ENCODE results near the gene DDX41.
"Not testable (repeated sequence)": the region's sequence is repeated elsewhere in the genome, so short reads cannot be mapped to it uniquely, and the experiment has no call there.

DDX41 gene

DNA sequence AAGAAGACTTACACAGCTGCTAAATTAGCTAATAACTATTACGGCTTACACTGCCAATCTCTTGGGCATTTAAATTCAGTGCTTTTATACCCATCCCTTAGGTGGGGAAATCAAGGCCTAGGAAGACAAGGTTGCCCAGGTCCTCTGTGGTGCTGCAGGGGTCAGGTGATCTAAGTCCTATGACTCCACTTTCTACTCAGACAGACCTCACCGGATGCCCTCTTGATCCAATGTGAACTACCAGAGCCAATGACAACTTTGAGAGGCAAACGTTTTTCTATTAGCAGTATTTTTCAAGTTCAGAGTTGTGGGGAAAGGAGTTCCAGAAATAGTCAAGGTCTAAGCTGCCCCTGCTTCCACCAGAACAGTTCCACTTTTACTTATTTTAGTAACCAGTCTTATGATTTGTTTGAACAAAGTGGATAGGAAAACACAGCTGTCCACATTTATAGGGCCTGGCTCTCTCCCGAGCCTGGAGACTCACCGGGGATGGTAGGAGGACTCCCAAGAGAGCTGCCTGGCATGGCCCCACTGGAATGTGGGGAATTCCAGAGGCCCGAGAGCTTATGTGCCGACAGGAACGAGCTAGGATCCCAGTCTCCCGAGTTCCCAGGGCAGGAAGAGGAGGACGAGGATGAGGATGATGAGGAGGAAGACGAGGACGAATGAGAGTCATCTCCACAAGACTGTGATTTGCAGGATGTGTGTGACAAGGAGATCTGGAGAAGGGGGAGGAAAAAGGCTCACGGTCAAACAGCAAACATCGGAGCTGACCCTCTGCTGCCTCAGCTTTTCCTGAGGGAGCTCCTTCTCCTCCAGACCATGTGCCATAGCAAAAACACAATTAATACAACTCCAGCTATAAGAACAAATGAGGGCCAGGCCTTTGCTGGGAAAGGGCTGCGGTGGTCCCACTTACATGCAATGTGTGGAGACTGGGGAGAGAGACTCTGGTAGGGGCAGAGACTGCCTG is 20.9 kb upstream of the DDX41 start:
- DNase-seq (ENCODE audit: low read depth in 2 of 2, low spot score in 1 of 2) = no peak

DNA sequence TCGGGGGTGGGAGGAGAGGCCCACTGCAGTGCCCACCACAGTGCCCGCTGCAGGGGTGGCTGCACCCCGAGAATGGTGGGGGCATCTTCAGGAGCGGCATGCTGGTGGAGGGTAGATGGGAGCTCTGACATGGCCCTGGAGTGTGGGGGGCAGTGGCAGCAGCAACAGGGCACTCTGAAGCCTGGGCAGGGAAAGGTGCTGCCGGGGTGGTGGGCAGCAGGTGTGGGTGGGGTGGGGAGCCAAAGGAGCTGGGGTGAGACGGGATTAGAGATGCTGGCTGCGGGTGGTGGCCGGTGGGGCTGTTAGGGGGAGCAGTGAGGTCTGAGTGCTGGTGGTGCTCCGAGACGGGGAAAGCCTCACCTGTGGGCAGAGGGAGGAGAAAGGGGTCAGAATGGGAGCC is 19.6 kb upstream of the DDX41 start:
- DNase-seq (ENCODE audit: low read depth in 2 of 2, low spot score in 1 of 2) = no peak

DNA sequence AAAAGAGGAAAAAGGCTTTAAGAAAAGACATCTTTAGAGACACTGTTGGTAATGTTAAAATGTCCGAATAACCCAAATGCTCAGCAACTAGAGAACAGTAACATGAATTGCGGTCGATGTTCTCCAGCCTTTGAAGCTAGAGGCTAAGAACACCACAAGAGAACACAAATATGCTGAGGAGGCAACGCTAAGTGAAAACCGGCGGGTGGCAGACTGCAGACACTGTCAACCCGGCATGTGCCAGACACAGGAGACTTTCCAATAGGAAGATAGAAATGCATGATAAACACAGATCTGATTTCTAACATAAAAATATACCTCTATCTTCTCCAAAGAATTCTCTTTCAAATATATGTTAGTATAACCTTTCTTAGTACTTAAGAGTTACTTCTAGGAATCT is 18.4 kb upstream of the DDX41 start:
- DNase-seq (ENCODE audit: low read depth in 2 of 2, low spot score in 1 of 2) = no peak

DNA sequence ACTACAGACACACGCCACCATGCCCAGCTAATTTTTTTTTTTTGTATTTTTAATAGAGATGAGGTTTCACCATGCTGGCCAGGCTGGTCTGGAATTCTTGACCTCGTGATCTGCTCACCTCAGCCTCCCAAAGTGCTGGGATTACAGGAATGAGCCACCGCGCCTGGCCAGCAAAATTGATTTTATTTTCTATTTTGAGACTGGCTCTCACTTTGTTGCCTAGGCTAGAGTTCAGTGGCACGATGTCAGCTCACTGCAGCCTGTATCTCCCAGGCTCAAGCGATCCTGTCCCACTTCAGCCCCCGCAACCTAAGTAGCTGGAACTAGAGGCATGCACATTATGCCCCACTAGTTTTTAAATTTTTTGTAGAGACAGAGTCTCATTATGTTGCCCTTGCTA is 17.7 kb upstream of the DDX41 start:
- DNase-seq (ENCODE audit: low read depth in 2 of 2, low spot score in 1 of 2) = not testable (repeated sequence)

DNA sequence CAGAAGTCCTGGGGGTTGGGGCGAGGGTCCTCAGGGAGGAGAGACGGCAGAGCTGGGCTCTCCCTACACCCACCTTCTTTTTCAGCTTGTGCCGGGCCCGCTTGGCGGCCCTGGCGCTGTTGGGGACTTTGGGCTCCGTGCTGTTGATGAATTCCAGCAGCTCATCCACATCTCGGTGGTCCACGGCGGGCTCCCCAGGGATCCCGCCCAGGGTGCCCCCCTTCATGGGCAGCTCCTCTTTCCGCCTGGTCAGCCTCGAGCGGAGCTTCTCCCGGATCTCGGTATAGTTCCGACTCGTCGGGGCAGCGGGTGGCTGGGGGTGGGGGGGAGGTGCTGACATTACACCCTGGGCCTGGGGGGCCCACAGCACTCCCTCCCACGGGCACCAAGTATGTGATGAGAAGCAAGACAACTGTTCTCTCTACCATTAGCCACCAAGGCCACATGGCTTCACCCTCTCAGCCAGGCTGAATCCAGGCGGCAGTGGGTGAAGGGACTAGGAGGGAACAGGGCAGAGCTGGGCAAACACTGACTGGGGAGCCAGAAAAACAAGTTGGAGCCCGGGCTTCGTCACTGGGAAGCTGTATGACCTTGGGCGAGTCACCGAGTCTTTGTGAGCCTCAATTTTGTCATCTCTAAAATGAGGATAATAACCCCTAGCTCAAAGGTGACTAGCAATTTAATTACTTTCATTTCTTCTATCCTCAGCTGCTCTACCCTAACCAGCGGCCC is 14.6 kb upstream of the DDX41 start:
- DNase-seq (ENCODE audit: low read depth in 2 of 2, low spot score in 1 of 2) = no peak

DNA sequence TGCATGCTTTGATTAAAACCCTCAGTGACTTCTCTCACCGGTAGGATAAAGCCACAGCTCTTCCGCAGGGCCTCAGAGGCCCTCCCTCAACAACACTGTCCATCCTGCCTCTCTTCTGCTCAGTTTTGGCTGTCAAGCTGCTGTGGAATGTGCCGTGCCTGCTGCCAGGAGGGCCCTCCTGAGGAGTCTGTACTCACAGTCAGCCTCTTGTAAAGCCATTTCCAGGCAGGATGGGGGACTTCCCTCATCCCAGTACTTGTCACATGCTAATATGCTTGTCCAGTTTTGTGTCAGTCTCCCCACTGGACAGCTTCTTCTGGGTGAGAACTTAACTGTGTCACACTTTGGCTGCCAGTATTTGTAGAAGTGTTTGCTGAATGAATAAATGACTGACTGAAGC is 13.9 kb upstream of the DDX41 start:
- DNase-seq (ENCODE audit: low read depth in 2 of 2, low spot score in 1 of 2) = no peak

DNA sequence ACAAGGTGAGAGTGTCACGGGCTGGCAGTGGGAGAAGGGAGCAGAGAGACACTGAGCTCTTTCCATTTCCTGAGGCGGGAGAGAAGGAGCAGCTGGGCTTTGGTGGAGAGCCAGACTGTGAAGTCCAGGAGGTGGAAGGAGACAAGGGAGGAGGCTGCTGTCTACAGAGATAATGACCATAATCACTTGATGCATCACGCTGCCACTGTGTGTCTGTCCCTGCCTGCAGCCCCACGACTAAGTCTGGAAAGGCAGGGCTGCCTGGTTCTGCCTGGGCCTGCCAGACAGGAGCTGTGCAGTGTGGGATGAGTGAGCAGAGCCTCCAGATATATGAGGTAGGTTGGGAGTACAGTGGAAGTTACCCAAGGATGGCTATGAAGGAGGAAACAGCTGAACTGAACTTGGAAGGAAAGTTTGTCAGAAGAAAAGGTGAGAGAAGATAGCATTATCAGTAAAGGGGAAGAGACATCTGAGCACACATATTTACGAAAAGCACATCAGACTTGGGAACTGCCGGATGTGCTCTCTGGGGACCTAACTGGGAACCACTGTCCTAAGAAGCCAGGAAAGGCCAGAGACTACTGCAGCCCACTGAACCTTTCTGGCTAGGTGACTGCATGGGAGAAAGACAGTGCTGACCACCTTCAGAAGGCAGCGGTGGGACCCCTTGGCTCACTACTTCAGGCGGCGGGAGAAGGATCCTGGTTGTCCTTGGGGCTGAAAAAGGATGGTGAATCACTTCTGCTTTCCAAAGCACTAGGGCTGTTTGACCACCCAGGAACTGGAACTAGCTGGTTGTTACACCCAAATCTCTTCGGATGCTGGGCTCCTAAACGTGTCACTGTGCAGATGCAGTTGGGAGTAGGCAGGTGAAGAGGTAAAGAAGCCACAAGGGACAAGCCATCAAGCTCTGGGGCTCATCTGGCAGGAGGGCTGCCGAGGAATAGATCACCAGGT is 12.8 kb upstream of the DDX41 start:
- DNase-seq (ENCODE audit: low read depth in 2 of 2, low spot score in 1 of 2) = no peak

DNA sequence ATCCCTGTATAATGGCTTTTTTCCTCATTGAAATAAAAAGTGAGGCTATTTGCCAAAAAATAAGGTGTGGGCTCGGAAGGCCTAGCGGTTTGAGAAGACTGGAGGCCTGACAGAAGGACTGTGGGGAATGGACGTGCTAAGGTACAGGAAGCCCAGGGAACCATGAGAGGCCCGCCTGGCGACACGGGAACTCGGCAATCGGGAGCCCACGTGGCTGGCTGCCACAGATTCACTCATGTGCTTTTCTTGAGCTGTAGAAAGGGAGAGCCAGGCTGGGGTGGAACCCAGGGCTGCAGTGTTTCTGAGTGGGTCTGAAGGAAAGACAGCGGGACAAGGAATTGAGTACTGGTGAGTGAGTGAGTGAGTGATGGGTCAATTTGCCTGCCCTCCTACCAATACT is 11.9 kb upstream of the DDX41 start:
- DNase-seq (ENCODE audit: low read depth in 2 of 2, low spot score in 1 of 2) = no peak

DNA sequence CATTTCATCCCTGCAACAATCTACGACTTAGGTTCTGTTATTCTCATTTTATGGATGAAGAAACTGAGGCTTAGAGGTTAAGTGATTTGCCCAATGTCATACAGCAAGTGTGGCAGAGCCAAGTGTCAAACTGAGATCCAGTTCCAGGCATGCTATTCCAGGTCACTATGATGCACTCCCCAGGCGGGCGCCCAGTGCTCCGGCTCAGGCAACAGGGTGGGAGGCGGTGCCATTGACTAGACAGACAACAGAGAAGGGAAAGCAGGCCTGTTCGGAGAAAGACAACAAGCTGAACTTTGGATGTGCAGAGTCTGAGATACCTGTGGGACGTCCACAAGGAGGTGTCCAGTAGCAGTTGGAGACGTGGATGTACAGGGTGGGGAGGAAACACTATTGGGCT is 10.8 kb upstream of the DDX41 start:
- no peak for DNase-seq (ENCODE audit: low read depth in 2 of 2, low spot score in 1 of 2)

DNA sequence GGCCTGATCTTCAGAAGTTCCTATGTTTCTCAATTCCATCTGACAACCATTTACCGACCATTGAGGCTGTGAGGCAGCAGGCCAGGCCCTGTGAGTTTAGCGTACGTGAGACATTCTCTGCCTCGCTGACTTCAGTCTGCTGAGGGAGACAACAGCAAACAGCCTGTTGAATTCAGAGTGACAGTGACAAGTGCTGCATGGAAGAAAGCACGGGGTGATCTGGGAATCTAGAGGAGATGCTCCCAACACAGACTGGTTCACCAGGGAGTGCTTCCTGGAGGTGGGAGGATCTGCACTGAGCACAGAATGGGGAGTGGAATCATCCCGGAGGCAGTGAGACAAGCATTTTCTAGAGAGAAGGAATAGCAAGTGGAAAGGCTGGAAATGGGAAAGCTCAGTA is 10.0 kb upstream of the DDX41 start:
- no peak for DNase-seq (ENCODE audit: low read depth in 2 of 2, low spot score in 1 of 2)

DNA sequence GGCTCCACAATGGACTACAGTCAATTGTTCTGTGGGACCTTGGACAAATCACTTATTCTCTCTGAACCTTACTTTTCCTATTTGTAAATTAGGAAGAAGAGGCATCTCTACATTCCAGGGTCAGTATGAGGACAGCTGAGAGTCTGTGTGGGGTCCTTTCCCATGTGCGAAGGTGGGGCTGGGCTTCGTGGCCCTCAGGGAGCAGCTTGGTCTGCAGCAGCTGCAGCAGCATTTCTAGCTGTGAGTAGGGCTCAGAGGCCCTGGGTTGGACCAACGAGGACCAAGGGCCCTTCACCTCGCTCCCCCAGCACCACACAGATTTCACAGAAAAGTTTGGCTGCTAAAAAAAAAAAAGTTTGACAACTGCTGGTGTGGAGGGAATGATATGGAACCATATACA is 9.4 kb upstream of the DDX41 start:
- DNase-seq (ENCODE audit: low read depth in 2 of 2, low spot score in 1 of 2) = no peak

DNA sequence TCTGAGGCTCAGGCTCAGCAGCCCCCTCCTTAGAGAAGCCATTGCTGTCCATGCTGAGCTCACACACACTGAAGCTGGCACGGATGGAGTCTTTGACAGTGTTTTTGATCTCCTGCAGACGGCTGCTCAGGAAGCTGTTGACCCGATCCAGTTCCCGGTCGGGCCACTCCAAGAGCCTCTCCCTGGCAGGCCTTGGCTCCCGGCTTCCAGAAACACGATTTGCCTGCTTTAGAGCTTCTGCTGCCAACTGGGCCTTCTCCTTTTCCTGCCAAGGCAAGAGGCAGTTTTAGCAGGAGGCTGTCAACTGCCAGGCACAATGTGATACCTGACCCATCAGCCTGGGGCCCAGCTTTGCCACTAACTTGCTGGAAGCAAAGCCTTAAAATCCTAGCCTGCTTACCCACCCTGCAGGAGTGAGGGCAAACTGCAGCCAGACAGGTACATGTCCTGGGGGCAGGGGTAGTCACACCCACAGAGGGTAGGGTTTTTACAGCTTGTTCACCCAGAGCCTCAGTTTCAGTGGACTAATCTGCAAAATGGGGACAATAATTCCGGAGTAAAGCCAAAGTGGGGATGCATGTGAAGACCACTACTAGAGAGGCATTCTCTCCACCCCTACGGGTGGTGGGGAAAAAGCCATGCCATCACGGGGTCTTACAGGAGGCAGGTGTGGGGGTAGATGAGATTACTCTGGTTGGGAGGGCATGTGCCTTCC is 8.3 kb upstream of the DDX41 start:
- no peak for DNase-seq (ENCODE audit: low read depth in 2 of 2, low spot score in 1 of 2)

DNA sequence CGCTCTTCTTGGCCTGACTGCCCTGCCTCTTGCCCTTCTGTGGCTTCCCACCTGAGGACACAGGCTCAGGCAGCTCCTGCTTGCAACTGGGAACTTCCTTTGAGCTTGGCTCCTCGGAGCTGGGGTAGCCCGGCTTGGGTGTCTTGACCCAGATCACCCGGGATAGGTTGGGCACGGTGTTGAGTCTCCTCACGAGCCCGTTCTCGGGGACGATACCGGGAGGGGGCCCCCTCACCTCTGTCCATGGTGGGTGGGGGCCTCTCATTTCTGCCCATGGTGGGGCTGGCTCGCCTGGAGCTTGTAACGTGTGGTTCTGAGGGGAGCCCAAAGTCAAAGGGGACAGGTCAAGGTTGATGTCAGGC is 7.8 kb upstream of the DDX41 start:
- no peak for DNase-seq (ENCODE audit: low read depth in 2 of 2, low spot score in 1 of 2)

DNA sequence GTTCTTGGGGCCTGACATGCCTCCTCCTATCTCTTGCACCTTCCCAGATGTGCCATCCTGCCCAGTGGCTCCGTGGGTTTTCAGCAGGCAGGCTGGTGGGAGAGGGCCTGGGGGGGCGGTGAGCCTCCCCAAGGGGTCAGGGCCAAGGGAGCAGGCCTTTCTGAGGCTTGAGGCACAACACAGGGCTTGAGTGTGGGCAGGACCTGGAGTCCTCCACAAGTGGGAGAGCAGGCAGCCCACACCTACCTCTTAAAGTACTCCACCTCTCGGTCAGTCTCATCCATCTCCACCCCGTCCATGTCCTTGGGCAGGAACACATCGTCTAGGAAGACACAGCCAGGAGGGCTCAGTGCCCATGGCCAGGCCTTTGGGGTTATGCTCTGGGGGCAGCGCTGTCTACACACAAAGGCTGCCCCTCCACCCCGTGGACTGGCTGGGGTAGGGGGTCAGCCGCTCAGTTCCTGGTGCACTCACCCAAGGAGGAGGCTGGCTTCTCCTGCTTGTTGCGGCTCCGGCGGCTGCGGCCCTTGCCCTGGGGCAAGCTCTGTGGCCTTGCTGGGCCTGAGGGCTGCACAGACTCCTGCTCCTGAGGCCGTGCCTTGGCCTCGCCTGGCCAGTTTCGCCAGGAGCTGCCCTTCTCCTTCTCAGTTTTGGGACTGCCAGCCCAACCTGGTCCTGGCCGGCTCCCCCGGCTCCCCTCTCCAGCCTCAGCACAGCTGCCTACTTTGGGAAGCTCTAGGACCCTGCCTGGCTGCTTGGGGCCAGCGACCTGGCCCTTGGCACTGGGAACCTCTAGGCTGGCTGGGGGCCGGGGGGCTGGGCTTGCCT is 7.2 kb upstream of the DDX41 start:
- DNase-seq (ENCODE audit: low read depth in 2 of 2, low spot score in 1 of 2) = no peak

DNA sequence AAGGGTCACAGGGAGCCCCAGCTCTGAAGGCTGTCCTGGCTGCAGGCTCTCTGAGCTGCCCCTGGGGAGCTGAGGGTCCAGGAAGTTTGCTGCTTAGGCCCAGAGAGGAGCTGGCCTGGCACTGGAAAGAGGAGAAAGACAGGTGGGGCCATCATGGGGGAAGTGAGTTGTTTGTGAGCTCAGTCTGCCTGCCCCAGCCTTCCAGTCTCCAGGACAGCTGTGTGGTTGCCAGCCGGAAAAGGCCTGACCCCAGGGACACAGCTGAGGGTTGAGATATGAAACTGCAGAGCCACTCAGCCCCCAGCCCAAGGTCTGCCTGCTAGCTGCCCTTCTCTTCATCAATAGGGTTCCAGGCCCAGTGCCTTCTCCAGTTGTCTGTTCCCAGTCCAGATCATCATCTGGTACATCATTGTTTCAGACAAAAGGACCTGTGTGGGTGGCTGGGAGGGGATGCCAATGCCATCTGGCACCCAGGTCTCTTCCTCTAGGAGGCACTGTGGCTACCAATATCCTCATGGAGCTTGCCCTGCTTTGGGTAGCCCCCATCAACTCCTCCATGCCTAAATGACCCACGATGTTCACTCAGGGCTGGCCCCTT is 4.3 kb upstream of the DDX41 start:
- DNase-seq (ENCODE audit: low read depth in 2 of 2, low spot score in 1 of 2) = no peak

DNA sequence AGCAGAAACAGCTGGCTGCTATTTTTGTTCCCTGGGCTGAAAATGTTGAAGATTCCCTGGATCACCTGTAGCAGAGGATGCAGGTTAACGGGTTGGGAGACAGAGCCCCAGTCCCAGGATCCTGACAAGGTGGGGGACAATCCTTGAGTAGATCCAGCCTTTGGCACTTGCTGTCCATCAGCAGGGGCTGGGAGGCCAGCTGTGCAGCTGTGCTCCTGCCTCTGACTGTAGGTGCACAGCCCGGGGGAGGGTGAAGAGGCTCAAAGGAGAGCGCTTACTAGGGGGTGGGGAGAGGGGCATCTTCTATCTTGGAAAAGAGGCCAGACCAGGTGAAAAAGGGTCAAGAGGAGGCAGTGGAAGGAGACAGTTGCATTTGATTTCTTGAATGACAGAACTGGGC is 3.5 kb upstream of the DDX41 start:
- DNase-seq (ENCODE audit: low read depth in 2 of 2, low spot score in 1 of 2) = no peak

DNA sequence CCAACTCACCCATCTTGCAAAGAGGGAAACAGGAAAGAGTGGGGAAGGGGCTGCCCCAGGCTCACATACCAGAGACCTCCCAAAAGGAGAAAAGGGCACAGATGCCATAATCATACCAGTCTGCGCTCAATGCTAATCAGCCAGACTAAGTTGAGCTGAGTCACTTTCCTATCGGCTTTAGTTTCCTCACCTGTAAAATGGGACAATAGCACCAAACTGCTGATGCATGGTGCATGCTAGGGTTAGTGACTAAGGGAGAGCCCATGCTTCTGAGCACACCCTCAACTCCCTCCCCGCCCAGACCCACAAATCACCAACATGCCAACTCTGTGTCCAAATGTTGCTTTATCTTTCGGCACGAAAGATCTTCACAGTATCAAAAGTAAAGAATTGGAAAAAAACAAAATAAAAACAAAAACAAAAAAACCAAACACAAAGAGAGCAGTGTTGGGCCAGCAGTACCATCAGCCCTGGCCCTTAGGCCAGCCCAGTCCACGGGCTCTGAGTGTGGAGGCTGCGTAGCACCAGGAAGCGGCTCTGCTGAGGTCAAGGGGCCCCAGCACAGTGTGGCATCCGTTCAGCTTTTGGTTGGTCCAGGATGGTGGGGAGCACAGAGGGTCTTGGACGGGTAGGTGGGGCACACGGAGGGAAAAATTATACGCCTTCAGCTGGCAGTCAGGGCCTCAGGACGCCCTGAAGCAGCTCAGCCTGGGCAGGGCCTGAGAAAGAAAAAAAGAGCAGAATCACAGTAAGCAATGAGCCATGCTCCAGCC is 2.9 kb upstream of the DDX41 start:
- DNase-seq (ENCODE audit: low read depth in 2 of 2, low spot score in 1 of 2) = no peak

DNA sequence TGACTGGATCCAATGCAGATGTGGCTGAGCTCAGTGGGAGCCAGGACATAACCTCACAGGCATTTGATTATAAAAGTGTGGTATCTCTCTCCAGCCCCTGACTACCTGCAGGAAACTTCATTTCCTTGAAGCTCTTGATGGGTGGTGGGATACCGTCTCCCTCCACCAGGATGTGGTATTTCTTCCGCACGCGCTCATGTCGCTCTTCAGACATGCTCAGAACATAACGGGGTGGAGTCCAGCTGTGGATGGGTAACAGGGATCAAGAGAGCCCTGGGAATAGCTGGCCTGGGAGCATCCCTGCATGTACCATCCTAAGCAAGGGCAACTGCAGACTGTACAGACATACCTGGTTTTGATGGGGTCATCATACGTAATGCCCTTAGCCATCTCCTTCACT is 1.2 kb downstream of the DDX41 start:
- DNase-seq (ENCODE audit: low read depth in 2 of 2, low spot score in 1 of 2) = no peak

DNA sequence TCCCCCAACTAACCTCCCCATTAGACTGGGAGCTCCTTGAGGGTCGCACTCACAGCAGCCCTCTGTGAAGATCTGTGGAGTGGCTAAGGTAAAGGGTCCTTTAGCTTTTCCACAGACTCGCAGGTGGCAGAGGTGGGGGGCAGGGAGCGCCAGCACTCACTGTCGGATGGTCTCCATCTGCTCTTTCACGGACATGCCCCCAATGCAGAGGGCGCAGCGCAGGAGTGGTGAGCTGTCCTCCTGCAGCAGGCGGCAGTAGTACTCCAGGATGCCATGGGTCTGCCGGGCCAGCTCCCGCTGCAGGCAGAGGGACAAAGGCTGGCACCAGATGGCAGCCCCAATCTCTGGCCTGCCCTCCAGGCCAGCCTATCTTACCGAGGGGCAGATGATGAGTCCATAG is 2.2 kb downstream of the DDX41 start:
- DNase-seq (ENCODE audit: low read depth in 2 of 2, low spot score in 1 of 2) = no peak

Measured in stimulated activated CD8-positive, alpha-beta memory T cell treated with anti-CD3 and anti-CD28 coated beads, Interleukin-4, amount 100 ng/mL, for 1 hour (primary cell).